GM12875 (cell line): ENCODE results near the gene CPAMD8.

ENCODE experiments used
- H3K4me3 ChIP-seq: one replicate; pipeline ENCODE4 v1.5.1; 2011; ENCODE audit warnings: low read depth, low read length, control low read depth
- CTCF ChIP-seq: IDR thresholded peaks from 2 replicates; pipeline ENCODE4 v1.5.1; 2011; ENCODE audit warnings: low read depth, mild to moderate bottlenecking, control low read depth, inconsistent platforms, low read length, moderate library complexity, borderline replicate concordance; ENCODE audit not compliant: insufficient read depth

The CPAMD8 gene

GRCh38 chr19:16915734-16916133 lies 110.9 kb downstream of the CPAMD8 start:
- H3K4me3 ChIP-seq: no peak overlapping the region
- TF ChIP-seq CTCF: no peak

- TF ChIP-seq CTCF: no peak
- no peak overlapping the region for H3K4me3 ChIP-seq
Observed at GRCh38 chr19:16915135-16915534, 111.5 kb downstream of the CPAMD8 start.

GRCh38 chr19:16914421-16914820 lies 112.2 kb downstream of the CPAMD8 start:
- no peak for TF ChIP-seq CTCF
- H3K4me3 ChIP-seq: no peak overlapping the region

GRCh38 chr19:16912780-16913179 lies 113.8 kb downstream of the CPAMD8 start:
- no peak for TF ChIP-seq CTCF
- no peak overlapping the region for H3K4me3 ChIP-seq

- TF ChIP-seq CTCF: no peak
- no peak overlapping the region for H3K4me3 ChIP-seq
Observed at GRCh38 chr19:16911046-16911445, 115.6 kb downstream of the CPAMD8 start.

GRCh38 chr19:16908759-16909158 lies 117.9 kb downstream of the CPAMD8 start:
- no peak overlapping the region for H3K4me3 ChIP-seq
- TF ChIP-seq CTCF: no peak

GRCh38 chr19:16904599-16904998 lies 122.0 kb downstream of the CPAMD8 start:
- H3K4me3 ChIP-seq: no peak overlapping the region
- no peak for TF ChIP-seq CTCF
